GM18858 (cell line): Measurements from ENCODE around the gene CMIP.

Experiments used
- ATAC-seq: cut with Tn5 transposase; IDR thresholded peaks from one replicate; pipeline ENCODE4 v1.9.1; 2021; ENCODE audit not compliant: unreplicated experiment

Gene CMIP

GRCh38 chr16:81527477-81528178 is 83.0 kb downstream of the CMIP start:
- no peak for ATAC-seq

DNA sequence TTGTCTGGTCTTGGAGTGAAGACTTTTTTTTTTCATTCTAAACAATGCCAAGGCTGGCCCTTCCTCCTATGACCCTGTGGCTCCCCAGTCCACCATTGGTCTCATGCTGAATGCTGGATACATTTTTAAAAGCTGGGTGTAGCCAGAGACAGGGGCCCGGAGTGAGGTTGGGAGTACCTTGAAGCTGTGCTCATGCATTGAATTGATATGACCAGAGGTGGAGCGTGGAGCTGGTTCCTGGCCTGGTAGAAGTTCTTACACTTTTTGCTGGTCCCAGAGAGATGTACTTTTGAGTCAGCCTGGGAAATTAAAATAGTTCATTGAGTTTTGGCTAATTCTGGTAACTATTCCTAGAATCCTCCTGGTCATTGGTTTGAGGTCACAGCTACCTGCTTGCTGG is 83.6 kb downstream of the CMIP start:
- no peak for ATAC-seq

DNA sequence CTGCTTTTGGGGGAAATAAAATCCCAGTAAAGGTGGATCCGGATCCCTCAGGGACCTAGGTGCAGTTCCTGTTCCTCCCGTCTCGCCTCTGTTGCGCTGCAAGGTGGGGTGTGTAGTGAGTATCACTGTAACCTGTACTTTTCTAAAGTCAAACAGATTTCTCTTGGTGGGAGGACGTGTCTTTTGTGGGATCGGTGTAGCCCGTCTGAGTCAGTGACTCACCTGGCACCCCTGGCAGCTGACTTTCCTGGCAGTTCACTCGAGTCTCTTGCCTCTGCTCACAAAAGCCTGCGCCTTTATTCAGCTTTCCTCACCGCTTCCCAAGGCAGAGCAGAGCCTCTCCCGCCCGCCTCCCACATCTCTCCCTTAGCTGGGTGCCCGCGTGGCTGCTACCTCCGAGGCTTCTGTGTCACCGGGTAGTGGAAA is 85.7 kb downstream of the CMIP start:
- no peak for ATAC-seq

GRCh38 chr16:81530814-81531213 is 86.2 kb downstream of the CMIP start:
- ATAC-seq = no peak

DNA sequence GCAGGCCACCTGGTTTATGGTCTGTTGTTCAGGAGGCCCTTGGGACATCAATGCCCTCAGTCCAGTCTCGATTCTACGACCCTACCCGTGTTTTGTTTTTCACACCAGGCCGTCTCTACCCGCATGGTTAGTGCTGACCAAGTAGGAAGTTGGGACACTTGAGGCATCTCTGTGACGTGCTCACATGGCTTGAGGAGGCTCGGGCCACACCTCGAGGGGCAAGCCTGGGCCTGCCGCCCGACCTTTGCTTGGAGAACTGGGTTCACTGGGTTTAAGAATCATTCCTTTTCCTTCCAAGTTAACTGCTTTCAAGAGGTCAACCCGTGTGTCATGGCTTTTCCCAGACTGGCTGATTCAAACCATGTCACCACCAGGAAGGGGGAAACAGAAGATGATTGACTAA is 86.8 kb downstream of the CMIP start:
- ATAC-seq = no peak

GRCh38 chr16:81532491-81533174 is 88.0 kb downstream of the CMIP start:
- ATAC-seq = no peak

- no peak for ATAC-seq
These were observed 88.5 kb downstream of the CMIP start for GRCh38 chr16:81533175-81533507.

GRCh38 chr16:81535679-81536360 is 91.2 kb downstream of the CMIP start:
- ATAC-seq = no peak

DNA sequence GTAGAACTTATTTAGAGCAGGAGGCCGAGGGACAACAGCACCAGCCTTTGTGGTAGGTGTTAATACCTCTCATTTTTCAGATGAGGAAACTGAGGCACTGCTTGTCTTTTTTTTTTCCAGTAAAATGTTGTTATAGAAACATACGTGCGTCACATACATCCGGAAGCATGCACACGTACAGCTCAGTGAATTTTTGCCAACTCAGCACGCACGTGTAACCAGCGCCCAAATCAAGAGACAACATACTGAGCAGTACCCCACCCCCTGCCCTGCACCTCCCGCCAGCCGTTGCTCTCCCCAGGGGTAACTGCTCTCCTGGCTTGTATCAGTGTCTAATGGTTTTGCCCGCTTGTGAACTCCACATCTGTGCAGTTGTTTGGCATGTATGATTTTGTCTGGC is 92.0 kb downstream of the CMIP start:
- no peak for ATAC-seq

DNA sequence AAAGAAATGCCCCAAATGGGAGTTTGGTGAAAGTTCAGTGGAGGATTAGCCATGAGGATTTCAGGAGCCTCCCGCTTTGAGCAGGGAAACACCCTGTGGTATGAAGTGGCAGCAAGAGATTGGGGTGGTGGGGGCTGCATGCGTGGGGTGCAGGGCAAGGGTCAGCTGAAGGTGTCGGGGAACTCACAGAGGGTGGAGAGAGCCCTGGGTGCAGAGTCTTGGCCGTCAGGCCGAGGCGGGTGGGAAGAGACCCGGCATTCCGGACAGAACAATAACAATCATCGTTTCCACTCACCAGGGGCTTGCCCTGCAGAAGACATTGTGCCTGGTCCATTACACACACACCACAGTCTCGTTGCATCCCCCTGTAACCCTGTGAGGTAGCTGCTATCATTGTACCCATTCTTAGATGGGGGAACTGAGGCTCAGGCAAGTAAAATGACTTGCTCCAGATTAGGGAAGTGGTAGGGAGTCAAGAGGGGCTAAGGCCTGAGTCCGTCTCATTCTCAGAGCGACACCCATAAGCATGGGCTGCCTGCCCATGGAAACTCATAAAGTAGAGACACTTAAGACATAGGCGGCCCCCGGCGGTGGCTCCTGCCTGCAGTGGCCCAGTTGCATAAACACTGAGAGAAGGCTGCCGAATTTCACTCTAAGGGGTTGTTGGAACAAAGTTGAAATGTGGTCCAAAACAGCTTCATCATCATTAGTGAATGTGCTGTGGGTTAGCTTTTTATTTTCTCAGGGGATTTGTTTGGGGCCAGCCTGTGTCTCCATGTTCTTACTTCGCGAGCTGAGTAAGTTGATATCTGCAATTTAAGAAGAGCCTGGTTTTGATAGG is 93.3 kb downstream of the CMIP start:
- ATAC-seq = no peak

- ATAC-seq = no peak
These were observed 94.6 kb downstream of the CMIP start for GRCh38 chr16:81539009-81539758.

- ATAC-seq = no peak
These were observed 95.3 kb downstream of the CMIP start for GRCh38 chr16:81539759-81540472.

- ATAC-seq = no peak
These were observed 96.7 kb downstream of the CMIP start for GRCh38 chr16:81541314-81541713.

- ATAC-seq = no peak
These were observed 98.3 kb downstream of the CMIP start for GRCh38 chr16:81542609-81543570.

DNA sequence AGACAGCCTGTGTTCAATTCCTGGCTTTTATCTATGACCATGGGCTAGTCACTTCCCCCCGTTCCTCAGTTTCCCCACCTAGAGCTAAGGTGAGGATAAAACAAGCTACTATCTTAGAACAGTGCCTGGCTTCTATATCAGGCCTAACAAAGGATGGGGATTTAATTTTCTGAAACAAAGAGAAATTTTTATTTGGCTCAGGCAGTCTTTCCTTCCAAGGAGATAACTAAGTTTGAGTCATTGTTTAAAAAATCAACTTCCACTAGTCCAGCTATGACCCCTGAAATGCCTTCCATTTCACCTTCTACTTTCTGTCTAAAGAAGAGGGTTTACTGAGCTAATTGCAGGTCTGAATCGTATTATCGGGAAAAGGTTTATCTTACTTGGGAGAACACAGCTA is 99.0 kb downstream of the CMIP start:
- ATAC-seq = no peak

GRCh38 chr16:81544261-81544660 is 99.7 kb downstream of the CMIP start:
- no peak for ATAC-seq

GRCh38 chr16:81544700-81545271 is 100.2 kb downstream of the CMIP start:
- ATAC-seq = no peak

GRCh38 chr16:81545470-81546250 is 101.1 kb downstream of the CMIP start:
- no peak for ATAC-seq
